Measurements from ENCODE around the gene AK1.

DNA sequence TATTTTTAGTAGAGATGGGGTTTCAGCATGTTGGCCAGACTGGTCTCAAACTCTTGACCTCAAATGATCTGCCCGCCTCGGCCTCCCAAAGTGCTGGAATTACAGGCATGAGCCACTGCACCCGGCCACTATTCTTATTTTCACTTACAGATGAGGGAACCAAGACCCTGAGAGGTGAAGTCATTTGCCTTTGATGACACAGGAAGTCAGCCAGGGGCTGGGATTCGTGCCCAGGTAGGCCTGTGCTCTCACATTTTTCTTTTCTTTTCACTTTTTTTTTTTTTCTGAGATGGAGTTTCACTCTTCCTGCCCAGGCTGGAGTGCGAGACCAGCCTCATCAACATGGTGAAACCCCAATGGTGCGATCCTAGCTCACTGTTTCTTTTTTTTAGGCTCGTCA is 45.2 kb downstream of the AK1 start:
- no peak for TF ChIP-seq POLR2AphosphoS5 (IDR thresholded peaks at IDR 0.05; ENCODE audit: low read depth, low read length)
- no peak for TF ChIP-seq POLR2A (IDR thresholded peaks at IDR 0.05; ENCODE audit: low read depth, low read length)

Data from GM12892 (cell line).